Esophagus mucosa (tissue), 1 donor: ENCODE measurements around the gene EMP3. TPM values are rescaled to one million over a fixed set of nuclear protein-coding genes. Genes with fewer than 3 reads are reported as not detected.
A peak's percentile ranks its signal among the peaks of the same experiment; 100 is the strongest.

Source experiments
- ATAC-seq: fragments of 200-7000 bp; cut with Tn5 transposase; one replicate; pipeline ENCODE4 v1.9.1; 2020
- total RNA-seq: library from RNA; stranded (reverse); gene quantifications from one replicate; pipeline ENCODE4 v1.2.4, GENCODE V29; 2023
- donor health status: DM: yes; HTN: yes; CAD: no.

Gene EMP3
- total RNA-seq, 1 donor from 2014 or later, result 7.6 TPM

DNA sequence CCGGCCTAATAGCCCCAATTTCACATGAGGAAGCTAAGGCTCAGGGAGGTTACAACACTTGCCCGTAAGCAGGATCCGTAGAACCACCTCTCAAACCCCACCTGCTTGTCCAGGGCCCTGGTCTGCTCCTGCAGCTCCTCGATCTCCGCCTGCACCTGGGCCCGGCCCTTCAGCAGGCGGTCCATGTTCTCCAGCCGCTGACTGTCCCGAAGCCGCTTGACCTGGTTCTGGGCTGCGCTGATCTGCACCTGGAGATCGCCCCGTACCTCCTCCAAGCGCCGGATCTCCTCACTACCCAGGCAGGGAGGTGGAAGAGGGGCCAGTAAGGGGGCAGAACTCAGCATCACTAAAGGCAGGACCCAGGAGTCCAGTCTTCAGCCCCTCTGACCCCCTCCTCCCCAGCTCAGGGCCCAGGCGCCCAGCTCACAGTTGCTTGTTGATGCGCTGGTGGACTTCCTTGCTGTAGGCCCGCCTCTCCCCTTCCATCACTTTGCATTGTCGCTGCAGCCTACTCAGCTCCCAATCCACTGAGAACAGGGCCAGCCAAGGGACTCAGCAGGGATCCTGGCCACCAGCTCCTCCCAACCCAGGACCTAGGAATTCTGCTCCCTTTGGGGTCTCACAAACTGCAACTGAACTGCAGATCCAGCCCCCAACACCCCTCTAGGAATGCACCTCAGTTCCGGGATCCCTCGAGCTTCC, 6.9 kb upstream of the EMP3 start:
- no peak for ATAC-seq

DNA sequence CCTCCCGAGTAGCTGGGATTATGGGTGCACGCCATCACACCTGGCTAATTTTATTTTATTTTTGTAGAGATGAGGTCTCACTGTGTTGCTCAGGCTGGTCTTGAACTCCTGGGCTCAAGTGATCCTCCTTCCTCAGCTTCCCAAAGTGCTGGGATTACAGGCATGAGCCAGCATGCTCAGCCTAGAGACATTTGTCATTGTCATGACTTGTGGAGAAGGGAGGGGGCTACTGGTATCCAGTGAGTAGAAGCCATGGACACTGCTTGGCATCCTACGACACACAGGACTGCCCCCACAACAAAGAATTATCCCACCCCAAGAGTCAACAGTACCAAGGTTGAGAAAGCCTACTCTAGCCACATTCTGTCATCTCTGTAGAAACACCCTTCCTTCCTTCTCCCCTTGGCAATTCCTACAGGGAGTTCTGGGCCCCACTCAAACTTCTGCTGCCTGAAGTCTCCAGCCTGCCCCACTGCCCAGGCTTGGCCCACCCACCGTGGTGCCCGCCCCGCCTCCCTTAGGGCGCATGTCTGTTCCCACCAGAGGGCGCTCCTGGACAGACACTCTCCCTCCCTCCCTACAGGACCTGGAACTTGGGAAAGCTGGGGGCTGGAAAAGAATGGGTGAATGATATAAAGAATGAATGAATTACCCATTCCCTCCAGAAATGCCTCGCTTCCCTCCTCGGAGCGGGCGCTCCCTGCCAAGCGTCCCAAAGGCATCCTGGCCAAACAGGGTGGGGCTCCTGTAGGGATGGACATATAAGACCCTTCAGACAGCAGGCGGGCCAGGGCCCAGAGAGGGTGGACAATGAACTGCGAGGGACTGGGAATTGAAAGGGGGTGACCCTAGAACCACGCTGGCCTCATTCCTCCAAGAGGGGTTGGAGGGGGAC, 5.5 kb upstream of the EMP3 start:
- ATAC-seq, result peak; percentile 31

GRCh38 chr19:48321372-48321621, 4.1 kb upstream of the EMP3 start:
- ATAC-seq, result peak; percentile 86

GRCh38 chr19:48321622-48322591, 3.4 kb upstream of the EMP3 start:
- ATAC-seq, result peak; percentile 94

GRCh38 chr19:48329167-48329891, 4.0 kb downstream of the EMP3 start:
- ATAC-seq, result no peak

DNA sequence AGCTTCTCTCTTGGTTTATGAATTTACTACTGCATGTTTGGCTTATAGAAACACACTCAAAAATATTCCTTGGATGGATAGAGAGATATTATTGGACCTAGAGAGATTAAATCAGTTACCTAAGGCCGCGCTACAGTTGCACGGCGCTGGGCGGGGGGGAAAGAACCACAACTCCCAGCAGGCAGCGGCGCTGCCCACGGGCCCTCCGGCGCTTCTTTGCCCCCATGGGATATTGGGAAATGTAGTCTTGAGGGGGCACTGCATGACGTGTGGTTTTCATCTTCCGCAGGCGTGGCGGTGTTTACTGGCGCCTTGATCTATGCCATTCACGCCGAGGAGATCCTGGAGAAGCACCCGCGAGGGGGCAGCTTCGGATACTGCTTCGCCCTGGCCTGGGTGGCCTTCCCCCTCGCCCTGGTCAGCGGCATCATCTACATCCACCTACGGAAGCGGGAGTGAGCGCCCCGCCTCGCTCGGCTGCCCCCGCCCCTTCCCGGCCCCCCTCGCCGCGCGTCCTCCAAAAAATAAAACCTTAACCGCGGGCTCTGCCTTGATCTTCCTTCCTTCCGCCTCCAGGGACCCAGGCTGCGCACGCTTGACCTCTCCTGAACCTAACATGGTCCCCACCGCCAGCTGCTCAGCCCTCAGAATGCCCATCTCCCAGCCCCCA, 4.8 kb downstream of the EMP3 start:
- peak; percentile 57 for ATAC-seq

GRCh38 chr19:48332351-48332661, 7.0 kb downstream of the EMP3 start:
- ATAC-seq, result no peak

DNA sequence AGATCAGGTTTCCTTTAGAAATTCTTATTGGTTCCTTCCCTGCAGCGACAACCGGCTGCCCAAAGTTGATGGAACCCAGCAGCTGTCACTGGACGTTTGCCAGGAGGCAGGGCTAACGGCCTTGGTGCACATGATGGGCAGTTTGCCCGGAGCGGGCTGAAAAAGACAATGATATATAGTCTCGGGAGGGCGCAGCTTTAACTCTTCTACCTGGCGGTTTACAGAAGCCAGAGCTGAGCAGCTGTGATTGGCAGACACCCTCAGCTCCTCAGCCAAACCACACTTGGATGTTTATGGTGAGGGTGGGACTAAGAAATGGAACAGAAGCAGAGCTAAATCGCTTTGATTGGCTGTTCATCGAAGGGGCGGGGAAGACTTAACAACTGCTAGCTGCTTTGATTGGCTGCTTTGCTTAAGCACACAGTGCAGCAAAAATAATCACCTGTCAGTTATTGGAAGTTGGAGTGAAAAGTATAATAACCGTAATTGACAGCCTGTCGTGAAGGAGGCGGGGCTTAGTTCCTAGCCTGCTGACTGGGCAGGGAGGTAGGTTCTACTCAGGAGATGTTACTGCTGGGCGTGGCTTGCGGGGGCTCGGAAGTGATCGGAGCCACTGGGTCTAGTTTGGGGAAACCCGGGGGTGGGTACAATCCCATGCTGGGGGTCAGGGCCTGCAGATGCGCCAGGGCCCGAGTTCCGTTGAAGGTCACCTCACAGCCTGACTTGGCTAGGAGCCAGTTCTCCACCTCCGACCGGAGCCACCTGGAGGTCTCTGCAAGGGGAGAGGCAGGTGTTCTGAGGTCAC, 7.5 kb downstream of the EMP3 start:
- ATAC-seq, result peak; percentile 81

DNA sequence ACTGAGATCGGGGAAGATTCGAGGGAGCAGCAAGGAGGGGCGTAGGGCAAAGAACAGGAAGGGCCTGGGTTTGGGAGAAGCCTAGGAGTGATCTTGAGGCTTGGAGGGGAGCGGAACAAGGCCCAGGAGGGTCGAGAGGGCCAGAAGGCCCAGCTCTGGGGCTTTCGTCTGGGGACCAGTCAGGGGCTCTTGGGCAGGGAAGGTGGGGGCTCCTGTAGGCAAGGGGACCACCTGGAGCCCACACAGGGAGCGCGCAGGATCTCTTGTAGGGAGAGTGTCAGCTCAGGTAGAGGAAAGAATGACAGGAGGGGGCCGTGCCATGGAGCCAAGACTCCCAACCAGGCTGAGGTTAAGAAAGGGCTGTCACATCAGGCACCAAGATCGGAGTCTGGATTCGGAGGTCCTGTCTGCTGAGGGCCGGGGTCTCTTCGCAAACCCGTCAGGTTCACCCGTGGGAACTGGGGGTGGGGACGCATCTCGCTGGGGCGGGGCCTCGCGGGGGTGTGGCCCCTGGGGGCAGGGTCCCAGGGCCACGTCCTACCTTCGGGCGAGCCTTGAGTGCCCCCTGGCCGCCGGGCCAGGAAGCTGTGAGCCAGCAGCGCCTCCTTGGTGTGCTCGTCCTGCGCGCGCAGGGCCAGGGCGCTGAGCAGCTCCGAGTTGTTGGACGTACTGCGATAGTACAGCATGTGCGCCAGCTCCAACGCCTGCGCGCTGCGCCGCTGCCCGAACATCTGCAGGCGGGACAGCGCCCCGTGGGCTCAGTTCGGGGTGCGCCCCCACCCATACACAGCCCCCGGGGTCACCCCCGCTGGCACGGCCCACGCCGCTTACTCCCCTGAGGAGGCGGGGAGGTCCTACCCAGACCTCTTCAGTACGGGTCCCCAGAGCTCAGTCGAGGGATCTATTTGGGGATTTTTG, 8.4 kb downstream of the EMP3 start:
- peak; percentile 80 for ATAC-seq

GRCh38 chr19:48338253-48338755, 13.0 kb downstream of the EMP3 start:
- no peak for ATAC-seq

- ATAC-seq, result no peak
Measured at GRCh38 chr19:48338802-48339503, 13.6 kb downstream of the EMP3 start.

GRCh38 chr19:48340995-48341394, 15.6 kb downstream of the EMP3 start:
- ATAC-seq, result peak; percentile 88

- no peak for ATAC-seq
Measured at GRCh38 chr19:48341515-48342413, 16.4 kb downstream of the EMP3 start.

- ATAC-seq, result no peak
Measured at GRCh38 chr19:48342414-48342738, 17.0 kb downstream of the EMP3 start.

DNA sequence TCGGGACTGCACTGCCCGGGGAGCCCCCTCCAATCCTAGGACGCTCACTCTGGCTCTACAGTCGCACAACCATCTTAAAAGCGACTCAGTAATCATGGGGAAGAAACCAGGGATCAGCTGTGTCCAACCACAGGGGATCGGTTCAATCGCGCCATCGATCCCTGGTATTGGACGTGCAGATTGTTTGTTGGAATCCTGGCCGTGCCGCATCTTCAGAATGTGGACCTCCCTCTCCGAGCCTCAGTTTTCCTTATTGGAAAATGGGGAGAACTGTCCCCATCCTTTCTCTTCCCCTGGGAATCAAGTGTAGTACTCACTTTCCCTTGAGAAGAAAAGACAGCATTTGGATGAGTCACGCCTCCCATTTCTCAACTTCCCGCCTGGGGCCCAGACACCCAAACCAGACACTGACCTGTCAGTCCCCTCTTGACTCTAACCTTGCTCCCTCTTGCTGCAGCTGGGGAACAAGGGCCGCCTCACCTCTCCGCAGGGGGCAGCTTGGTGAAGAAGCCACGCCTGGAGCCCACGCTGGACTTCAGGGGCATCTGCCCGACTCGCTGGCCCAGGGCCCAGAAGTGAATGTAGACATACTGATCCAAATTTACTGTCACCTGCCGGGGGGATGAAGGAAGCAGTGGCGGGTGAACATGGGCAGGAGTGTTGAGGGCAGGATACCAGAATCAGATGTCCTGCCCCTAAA, 17.6 kb downstream of the EMP3 start:
- ATAC-seq, result no peak

GRCh38 chr19:48344892-48345291, 19.5 kb downstream of the EMP3 start:
- ATAC-seq, result no peak

- no peak for ATAC-seq
Measured at GRCh38 chr19:48346191-48346590, 20.8 kb downstream of the EMP3 start.
